Muscle of back (tissue), 11 donors: Measurements from ENCODE around the gene JAZF1. TPM values are rescaled to one million over a fixed set of nuclear protein-coding genes. Genes with fewer than 3 reads are reported as not detected.
A peak's percentile ranks its signal among the peaks of the same experiment; 100 is the strongest.

Experiments
- DNase-seq, 3 donors: peaks; one replicate each; pipeline versions ENCODE4 v3.0.0 to v3.0.0-alpha.2; 2013
- polyA plus RNA-seq, 10 donors: library from polyadenylated mRNA; unstranded; fragments of 120-200 nt; gene quantifications; one replicate each; pipeline ENCODE4 v1.2.1, GENCODE V29; 2013; ENCODE audit not compliant: insufficient read length in 10 of 10

JAZF1 gene
- polyA plus RNA-seq, 10 donors = 27.2 to 42.6 (median 29.7) TPM

DNA sequence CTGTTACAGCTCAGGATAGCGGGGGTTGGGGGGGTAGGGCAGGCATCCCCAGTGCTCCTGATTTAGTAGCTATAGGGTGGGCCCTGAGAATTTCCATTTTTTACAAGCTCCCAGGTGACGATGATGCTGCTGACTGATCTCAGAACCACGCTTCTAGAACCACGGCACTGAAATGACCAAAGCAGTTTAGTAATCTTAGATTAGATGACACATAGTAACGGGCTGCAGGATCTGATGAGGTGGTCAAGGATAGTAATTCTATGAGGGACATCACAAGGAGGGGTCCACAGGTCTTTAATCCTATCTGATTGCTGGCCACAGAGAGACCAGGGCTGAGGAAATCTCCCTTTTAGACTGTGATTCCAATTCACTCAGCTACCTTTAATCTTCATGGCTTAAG lies 167.2 kb downstream of the JAZF1 start:
- no peak for DNase-seq

DNA sequence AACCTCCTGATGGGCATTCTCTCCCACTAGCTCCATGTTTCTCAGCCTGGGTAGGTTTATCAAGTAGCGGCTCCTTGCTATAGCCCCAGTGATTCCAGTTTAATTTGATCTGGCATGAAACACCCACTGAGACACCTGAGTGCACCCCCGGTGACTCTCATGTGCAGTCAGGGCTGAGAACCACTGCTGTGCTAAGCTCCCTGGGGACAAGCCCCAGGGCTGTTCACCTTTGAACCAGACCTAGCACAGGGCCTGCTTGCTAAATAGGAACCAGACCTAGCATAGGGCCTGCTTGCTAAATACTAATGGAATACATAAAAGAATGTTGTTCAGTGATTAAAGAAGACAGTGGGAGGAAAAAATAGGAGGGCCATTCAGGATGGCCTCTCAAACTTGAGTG lies 167.6 kb downstream of the JAZF1 start:
- DNase-seq = no peak

DNA sequence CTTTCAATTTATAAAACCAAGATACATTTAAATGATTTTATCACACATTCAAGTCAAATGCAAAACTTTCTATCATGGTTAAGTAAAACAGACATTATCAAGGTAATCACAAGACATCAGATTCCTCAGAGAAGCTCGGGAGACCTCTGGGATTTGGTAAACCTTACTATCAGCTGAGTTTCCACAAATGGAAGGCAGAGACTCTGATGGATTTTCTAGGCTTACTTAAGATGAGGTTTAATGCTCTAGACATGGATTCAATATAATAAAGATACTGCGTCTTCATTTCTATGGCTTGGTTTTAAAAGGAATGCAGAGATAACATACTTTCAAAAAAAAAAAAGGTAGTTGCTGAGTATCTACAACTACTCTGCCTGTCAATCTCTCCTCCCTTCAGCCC lies 171.7 kb downstream of the JAZF1 start:
- no peak for DNase-seq

DNA sequence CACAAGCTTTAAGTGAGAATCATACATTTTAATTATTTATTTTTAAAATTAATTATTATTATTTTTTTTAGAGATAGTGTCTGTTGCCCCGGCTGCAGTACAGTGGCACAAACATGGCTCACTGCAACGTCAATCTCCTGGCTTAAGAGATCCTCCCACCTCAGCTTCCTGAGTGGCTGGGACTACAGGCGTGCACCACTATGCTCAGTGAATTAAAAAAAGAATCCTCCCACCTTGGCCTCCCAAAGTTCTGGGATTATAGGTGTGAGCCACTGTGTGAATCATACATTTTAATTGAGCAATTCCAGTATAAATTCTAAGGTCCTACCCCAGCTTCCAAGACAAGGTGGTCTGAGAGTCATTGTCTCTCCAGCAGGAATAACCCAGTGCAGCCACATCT lies 172.4 kb downstream of the JAZF1 start:
- DNase-seq = no peak

DNA sequence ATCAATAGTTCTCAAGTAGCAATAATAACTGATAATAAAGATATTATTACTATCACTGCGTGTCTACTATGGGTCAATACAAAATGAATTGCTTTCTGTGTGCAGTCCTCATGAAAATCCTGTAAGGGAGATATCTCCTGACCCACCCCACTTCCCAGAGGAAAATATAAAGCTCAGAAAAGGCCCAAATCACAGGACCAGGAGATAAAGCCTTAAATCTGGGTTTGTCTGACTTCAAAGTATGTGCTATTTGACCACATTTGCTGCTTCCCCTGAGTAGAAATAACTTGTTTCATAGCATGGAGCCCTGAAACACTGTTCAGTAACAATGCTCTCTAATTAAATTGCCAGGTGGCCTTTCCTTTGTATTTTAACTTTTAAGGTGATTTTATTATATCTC lies 174.1 kb downstream of the JAZF1 start:
- DNase-seq = no peak

DNA sequence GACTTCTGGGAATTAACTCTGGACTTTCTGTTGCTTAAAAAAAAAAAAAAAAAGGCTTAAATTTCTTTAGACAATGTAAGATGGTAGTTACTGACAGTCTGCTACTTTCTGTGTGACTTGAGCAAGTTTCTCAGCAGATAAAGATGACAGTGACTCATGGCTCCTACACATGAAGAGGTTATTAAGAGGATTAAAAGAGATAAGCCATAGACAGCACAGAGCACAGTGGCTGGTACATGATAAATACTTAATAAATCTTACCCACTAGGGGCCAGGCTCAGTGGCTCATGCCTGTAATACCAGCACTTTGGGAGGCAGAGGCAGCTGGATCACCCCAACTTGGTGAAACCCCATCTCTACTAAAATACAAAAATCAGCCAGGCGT lies 174.8 kb downstream of the JAZF1 start:
- no peak for DNase-seq

DNA sequence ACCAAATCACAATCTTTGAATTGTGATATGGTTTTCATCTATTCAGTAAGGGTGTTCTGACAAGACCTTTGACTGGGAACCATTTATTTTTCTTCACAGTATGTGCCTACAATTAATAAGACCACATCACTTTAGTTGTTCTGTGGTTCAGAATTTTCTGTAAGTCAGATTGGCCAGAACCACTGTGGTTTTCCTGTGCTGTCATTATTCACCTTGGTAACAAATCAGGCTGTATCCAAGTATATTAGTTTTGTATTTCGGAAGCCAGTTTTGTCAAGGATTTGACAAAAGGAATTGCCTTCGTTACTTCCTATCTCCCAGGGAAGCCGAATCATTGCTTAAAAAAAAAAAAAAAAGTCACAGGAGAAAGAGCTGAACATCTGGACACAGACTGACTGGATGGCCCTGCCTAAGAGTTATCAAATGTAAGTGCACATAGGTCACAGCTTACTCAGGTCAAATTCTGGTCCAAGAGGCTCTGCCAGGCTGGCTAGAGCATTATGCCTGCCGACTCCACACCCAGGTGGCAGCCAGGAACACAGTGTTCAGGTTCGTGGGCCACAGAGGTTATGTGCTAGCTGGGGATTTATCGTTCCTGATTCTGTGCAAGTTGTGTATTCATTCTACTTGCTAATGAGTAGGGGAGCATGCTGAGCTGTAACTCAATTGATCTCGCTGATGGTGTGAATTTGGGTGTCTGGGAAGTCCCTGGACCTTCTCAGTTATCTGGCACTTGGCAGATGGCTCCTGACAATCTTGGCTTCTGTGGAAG lies 175.3 kb downstream of the JAZF1 start:
- no peak for DNase-seq

DNA sequence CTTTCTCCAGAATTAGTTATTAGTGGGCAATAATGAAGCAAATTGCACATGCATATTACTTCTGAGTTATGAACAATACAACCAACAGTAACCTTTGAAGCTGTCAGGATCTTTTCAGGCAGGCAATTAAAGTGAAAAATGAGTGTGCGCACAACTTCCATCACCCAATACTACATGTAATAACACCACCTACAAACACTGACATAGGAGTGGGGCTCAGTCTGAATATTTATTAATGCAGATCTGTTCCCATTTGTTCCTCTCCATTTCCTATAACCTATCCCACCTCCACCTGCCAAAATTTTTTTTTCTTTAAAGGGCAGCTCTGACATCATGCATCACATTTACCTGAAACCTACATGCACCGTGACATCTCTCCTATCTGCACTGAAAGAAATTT lies 177.2 kb downstream of the JAZF1 start:
- DNase-seq = no peak

DNA sequence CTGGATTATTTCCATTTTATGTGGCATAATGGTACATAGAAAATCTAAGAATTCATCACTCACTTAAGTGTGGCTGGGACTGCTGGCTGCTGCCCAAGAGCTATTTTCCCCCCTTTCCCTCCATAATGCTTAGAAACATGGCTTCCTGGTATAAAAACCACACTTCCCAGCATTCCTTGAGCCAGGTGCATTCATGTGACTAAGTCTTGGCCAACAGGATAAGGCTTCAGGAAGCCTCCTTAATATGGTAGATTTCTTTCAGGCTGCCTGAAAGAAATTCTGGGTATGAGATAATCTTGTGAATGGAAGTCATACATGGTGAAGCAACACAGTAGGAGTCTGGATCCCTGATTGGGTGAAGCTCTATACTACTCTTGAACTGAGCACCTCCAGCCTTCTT lies 178.0 kb downstream of the JAZF1 start:
- no peak for DNase-seq

DNA sequence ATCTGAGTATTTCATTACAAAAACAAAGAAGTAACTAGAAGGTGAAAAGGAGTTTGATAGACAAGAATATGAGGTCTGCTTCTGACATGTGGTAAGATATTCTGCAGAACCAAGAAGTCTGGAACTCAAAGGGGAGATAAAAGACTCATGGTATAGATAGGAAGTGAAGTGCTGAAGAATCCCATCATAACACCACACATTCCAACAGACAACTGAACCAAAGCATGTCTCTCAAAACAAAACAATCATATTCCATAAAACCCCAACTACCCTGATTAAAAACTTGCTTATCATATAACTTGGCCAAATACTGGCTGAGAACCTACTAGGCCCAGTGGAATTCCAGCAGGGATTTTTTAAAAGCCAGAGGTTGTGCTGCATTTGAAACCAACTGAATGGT lies 178.7 kb downstream of the JAZF1 start:
- no peak for DNase-seq

DNA sequence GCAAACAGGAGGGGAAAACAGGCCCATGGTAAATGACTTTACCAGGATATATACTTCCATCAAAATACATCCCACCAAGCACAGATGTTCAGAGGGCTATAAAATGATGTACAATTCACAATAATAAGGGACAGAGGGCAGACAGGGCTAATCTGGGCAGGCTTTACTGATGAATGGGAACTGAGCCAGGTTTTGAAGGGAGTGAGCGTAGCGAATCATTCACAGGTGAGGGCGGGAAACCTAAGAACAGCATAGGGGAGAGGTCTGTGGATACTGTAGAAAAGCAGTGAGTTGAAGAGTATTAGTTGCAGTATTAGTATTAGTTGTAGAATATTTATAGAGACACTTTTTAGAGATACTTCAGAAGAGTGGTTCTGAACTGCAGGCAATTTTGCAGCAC lies 180.8 kb downstream of the JAZF1 start:
- DNase-seq = no peak

DNA sequence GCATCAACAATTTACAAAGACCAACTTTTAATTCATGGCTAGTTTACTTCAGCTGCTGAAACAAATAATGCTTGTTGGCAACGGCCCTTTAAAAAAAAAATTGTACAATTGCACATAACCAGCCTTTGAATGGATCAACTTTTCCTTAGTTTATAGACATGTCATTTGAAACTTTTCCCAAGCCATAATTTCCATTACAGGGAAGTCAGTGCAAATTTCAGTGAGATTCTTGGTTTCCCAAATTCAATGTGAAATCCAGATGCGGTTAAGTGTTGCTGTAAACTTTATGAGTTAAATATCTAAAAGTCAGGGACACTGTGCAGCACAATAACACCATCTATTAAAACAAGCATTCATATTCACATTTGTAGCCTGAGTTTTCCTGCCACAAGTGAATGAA lies 182.2 kb downstream of the JAZF1 start:
- DNase-seq = peak in 1 of 3 donors; percentile 52

DNA sequence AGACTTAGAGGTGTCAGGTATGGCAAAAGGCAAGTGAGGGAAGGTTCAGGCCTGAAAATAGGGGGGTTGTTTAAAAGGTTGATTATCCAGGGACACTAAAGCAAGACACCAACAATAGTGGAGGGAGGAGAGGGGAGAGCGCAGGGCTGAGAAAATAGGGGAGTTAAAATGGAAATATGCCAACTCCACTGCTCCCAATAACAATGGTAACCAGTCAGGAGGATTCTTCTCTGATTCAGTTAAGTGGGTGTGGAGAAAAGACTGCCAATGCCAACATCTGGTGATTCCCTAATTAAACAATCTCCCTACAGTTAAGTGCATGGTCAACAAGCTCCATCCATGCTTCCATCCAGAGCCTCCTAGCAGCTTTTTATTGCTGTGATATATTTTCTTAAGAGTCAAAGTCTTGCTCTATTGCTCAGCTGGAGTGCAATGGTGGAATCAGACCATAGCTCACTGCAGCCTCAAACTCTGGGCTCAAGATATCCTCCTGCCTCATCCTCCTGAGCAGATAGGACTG lies 183.3 kb downstream of the JAZF1 start:
- DNase-seq = no peak

DNA sequence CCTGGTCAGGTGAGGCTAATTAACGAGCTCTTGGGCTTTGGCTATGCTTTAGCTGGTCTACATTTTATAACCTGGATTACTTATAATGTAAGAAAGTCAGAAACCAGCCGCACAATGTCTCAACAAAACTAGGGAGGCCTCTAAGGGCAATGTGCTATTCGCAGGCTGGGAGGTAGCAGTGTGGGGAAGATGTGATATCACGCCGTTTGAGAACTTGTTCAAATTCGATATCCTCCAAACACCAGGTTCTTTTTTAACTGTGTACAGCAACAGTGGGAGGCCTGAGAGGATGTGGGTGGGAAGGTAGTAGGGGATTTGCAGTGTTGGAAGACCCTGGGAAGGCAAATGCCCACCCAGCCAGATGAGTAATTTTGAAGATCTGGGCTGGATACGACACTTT lies 184.5 kb downstream of the JAZF1 start:
- no peak for DNase-seq

DNA sequence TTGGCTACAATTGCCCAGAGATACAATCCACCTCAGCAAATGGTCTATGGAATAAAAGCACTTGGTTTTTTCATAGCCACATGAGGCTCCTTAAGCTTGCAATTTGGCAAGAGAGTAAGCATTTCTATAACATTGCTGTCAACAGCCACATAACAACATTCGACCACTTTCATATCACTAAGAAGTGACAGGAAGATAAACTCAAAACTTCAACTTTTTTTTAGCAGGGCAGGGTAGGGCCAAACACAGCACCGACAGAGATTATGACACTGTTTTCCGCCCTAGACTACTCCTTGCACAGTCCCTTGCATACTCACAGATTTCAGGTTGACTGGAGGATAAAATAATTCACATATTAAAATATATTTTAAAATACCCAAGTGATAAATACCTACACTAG lies 185.4 kb downstream of the JAZF1 start:
- DNase-seq = no peak

DNA sequence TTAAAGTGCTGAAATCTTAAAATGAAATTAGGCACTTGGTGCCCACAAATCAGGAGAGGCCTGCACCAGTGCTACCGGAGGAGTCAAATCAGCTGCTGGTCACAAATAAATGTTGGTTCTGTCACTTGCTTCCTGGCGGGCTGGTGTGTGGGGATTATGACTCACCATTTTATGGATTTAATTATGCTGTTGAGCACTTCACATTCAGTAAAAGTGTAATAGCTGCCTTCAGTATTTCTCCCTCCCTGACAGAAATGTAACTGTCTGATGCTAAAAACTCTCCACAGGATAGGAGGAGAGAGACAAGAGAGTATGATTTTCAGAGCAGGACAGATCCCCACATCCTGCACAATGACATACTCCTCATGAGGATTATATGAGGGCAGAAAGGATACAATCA lies 186.0 kb downstream of the JAZF1 start:
- peak in 2 of 3 donors; percentile 27 to 37 for DNase-seq

DNA sequence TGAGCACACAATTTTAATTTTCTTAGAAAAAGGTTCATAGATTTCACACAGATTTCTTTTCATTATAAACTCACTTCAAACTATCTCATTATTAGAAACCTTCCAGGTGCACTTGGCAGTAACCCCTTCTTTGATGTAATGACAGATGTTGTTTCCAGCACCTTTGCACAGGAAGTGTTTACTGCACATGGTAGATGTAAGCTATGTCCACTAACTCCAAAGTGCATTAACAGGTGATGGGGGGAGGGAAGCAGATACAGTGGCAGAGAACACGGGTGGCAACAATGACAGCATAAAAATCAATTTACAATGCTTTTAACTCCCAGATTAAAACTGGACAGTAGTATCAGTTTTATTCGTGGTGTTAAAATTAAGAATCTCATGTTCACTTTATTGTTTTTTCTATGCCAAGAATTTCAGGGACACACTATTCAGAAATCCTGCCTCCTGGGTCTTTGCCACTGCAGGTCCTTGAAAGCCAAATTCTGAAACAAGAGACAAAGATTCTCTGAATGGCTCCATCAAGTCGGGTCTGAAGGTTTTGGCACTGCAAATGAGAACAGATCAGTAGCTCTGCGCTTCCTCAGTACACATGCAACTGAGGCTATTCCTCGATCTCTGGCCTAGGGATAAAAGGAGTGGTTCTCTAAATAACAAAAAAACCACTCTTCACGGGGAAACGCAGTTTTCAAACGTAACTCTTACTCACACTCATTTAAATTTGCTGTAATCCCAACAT lies 187.7 kb downstream of the JAZF1 start:
- DNase-seq = peak in 1 of 3 donors; percentile 47

DNA sequence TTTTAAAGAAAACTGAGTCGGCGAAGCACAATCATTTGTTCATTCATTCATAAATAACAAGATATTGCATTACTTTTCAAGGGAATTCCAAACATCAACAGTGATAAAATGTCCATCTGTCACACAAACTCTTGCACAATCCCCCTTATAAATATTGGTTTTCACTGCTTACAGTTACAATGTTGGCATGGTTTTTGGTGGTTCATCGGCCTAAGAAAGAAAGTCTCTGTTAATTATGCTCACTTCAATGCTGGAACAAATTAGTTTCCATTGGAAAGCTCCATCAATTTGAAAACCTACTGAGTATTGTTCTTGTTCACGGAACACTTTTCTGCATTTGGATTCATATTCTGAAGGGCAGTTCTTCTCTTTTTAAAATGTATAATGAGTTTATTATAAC lies 188.5 kb downstream of the JAZF1 start:
- DNase-seq = peak in 1 of 3 donors; percentile 32

DNA sequence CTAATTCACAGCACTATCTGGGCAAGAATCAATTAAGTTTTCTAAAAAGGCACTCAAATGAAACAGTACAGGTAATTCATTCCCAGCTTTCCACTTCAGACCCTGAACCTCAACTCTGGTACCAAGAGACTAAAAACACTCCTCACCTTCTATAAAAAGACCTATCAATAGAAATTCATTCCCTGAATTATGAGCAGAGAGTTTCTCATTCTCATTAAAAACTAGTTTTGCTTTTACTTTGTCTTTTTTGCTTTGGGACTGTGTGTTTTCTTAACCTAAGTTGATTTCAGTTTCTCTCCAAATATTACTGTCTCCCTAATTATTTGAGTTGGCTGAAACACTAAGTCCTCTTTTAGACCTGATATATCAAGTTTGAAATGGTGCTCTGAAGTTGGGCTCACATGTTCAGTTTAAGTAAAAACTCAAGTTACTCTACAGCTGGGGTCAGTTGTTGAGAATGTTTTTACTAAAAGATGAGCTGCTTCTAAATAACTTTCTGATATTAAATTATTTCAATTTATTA lies 189.5 kb downstream of the JAZF1 start:
- DNase-seq = no peak

DNA sequence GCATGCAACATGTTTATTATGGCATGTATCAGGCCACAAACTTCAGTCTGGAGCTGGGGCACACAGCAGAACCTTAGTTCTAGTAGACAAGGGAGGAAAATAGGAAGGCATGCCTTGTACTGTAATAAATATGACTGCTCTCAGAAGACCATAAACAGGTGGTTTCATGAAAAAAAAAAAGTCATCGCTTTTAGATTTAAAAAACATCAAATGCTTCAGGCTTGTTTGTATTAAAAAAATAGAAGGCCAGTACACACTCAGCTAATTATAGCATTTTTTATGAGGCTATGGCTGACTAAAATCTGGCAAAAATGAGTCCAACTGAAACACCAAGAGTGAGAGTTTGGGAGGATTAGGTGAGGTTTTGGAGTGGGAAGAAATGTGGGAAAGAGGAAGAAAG lies 204.1 kb downstream of the JAZF1 start:
- DNase-seq = no peak

DNA sequence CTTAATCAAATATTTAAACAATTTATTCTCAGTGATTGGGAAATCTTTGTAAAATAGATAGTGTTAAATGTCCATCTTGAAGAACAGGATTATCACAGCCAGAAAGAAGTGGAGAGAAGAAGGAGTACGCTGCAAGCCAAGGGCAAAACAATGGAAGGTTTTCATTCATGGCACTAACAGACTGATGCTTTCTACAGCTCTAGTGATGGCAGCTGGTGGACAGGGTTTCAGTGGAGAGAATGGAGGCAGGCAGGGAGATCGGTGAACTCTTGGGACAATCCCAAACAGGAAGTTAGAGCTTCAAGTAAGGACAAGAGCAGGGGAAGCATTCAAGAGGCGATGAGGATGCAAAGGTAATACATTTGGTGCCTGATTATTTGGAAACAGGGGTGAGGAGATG lies 207.0 kb downstream of the JAZF1 start:
- DNase-seq = no peak

DNA sequence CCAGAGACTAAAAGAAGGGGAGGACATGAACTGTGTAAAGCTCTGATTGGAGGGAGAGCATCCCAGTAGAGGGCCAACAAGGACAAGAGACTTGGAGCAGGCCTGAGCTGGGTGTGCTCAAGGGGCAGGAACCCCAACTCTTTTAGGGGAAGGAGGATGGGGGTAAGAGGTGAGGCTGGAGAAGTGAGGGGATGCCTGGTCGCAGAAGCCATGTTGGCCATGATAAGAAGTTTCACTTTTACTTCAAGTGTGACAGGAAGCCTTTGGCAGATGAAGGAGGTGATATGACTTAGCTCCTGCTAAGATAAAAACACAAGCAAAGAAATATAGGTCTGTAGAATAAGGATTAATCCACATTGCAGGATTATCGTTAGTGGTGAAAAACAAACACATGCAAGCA lies 208.3 kb downstream of the JAZF1 start:
- no peak for DNase-seq

DNA sequence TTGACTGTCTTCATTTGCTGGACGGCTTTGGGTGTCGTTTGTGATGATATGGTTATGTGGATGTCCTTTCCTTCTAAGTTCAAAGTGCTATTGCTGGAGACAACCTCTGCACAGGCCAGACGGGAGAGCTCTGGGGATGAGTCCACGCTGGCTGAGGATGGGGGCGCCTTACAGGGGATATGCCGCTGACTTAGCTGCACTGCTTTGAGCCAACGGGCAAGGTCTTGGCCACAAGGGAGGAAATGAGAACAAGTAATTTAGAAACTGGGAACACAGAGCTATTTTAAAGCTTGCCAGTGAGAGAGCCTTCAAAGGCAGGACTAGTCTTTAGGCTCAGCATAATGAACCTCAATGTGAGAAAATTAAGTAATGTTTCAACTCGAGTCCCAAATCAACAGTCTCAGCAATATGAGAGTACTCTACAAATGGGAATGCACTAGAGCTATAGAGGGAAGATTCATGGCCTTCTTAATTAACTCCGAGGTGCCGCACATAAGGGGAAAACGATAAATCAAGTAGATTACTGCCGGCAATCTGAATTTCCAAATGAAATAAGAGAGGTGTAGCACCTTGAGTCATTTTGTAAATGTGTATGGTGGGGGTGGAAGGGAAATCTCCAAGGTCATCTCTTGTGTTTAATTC lies 209.3 kb downstream of the JAZF1 start:
- peak in 1 of 3 donors; percentile 23 for DNase-seq
